ENCODE data around the gene GPD1L. TPM values are rescaled to one million over a fixed set of nuclear protein-coding genes. Genes with fewer than 3 reads are reported as not detected.

The GPD1L gene
- total and polyA plus RNA-seq, 2 donors from 2014 or later = 31.1 to 35.5 TPM

- Histone ChIP-seq H3K9me3 (ENCODE audit: control insufficient read depth in 2 of 3, insufficient read depth in 1 of 3, low read length in 3 of 3) (no peaks in the 10 kb centered on the region), H3K27me3 (ENCODE audit: control insufficient read depth, insufficient read depth, low read length) (no peaks in the 10 kb centered on the region), H3K4me1 (ENCODE audit: control insufficient read depth in 2 of 3, insufficient read depth in 2 of 3, low read depth in 1 of 3, low read length in 3 of 3) (peaks cover 0 to 3% (median 0%) of the 10 kb centered on the region in 3 donors), H3K4me3 (ENCODE audit: low read length in 3 of 3) (no peak overlapping the region), H3K9ac (ENCODE audit: low read length in 3 of 3) (no peak overlapping the region), H3K27ac (ENCODE audit: low read depth in 2 of 2, low read length in 2 of 2) (no peak overlapping the region), H3K36me3 (ENCODE audit: control insufficient read depth in 2 of 3, insufficient read depth in 3 of 3, low read length in 3 of 3) (no peaks in the 10 kb centered on the region)
- DNase-seq (no peak), FAIRE-seq (no peak)
- intact Hi-C loops (cut with DNase I) = no loop called here
- TF ChIP-seq CTCF (IDR thresholded peaks at IDR 0.05; ENCODE audit: borderline replicate concordance, extremely low read depth, insufficient read depth) = no peak
Observed at GRCh38 chr3:32195995-32196540, 89.6 kb downstream of the GPD1L start.

GRCh38 chr3:32197991-32198390 lies 91.6 kb downstream of the GPD1L start:
- H3K9ac ChIP-seq (ENCODE audit: low read length in 3 of 3) = no peak overlapping the region
- FAIRE-seq (no peak), DNase-seq (peak in 3 of 5 donors; percentile 43 to 74 (median 52))
- intact Hi-C loops (cut with DNase I) = no loop called here
- H3K27me3 ChIP-seq (ENCODE audit: control insufficient read depth, insufficient read depth, low read length) = no peaks in the 10 kb centered on the region
- no peak overlapping the region for H3K27ac ChIP-seq (ENCODE audit: low read depth in 2 of 2, low read length in 2 of 2)
- no peak for TF ChIP-seq CTCF (IDR thresholded peaks at IDR 0.05; ENCODE audit: borderline replicate concordance, extremely low read depth, insufficient read depth)
- no peaks in the 10 kb centered on the region for H3K9me3 ChIP-seq (ENCODE audit: control insufficient read depth in 2 of 3, insufficient read depth in 1 of 3, low read length in 3 of 3)
- H3K4me3 ChIP-seq (ENCODE audit: low read length in 3 of 3) = no peak overlapping the region
- H3K36me3 ChIP-seq (ENCODE audit: control insufficient read depth in 2 of 3, insufficient read depth in 3 of 3, low read length in 3 of 3) = no peaks in the 10 kb centered on the region
- H3K4me1 ChIP-seq (ENCODE audit: control insufficient read depth in 2 of 3, insufficient read depth in 2 of 3, low read depth in 1 of 3, low read length in 3 of 3) = peaks cover 0 to 6% (median 0%) of the 10 kb centered on the region in 3 donors

- Histone ChIP-seq H3K9ac (ENCODE audit: low read length in 3 of 3) (no peak overlapping the region), H3K27ac (ENCODE audit: low read depth in 2 of 2, low read length in 2 of 2) (no peak overlapping the region), H3K27me3 (ENCODE audit: control insufficient read depth, insufficient read depth, low read length) (no peaks in the 10 kb centered on the region), H3K4me1 (ENCODE audit: control insufficient read depth in 2 of 3, insufficient read depth in 2 of 3, low read depth in 1 of 3, low read length in 3 of 3) (peaks cover 0 to 6% (median 0%) of the 10 kb centered on the region in 3 donors), H3K9me3 (ENCODE audit: control insufficient read depth in 2 of 3, insufficient read depth in 1 of 3, low read length in 3 of 3) (no peaks in the 10 kb centered on the region), H3K36me3 (ENCODE audit: control insufficient read depth in 2 of 3, insufficient read depth in 3 of 3, low read length in 3 of 3) (no peaks in the 10 kb centered on the region), H3K4me3 (ENCODE audit: low read length in 3 of 3) (no peak overlapping the region)
- intact Hi-C loops (cut with DNase I) = no loop called here
- TF ChIP-seq CTCF (IDR thresholded peaks at IDR 0.05; ENCODE audit: borderline replicate concordance, extremely low read depth, insufficient read depth) = no peak
- DNase-seq (no peak), FAIRE-seq (no peak)
Observed at GRCh38 chr3:32198714-32199113, 92.3 kb downstream of the GPD1L start.

- peak overlapping the region; percentile 20 to 71 for H3K27ac ChIP-seq (ENCODE audit: low read depth in 2 of 2, low read length in 2 of 2)
- peak in 2 of 5 donors; percentile 58 to 82 for DNase-seq
- intact Hi-C loops (cut with DNase I) = no loop called here
Observed at GRCh38 chr3:32200490-32200889, 94.1 kb downstream of the GPD1L start.

More at GRCh38 chr3:32200490-32200889, 94.1 kb downstream of the GPD1L start:
- H3K4me3 ChIP-seq (ENCODE audit: low read length in 3 of 3) = no peak overlapping the region
- H3K9me3 ChIP-seq (ENCODE audit: control insufficient read depth in 2 of 3, insufficient read depth in 1 of 3, low read length in 3 of 3) = no peaks in the 10 kb centered on the region
- H3K9ac ChIP-seq (ENCODE audit: low read length in 3 of 3) = no peak overlapping the region
- H3K4me1 ChIP-seq (ENCODE audit: control insufficient read depth in 2 of 3, insufficient read depth in 2 of 3, low read depth in 1 of 3, low read length in 3 of 3) = peaks cover 0 to 6% (median 0%) of the 10 kb centered on the region in 3 donors
- TF ChIP-seq CTCF (IDR thresholded peaks at IDR 0.05; ENCODE audit: borderline replicate concordance, extremely low read depth, insufficient read depth) = no peak
- no peaks in the 10 kb centered on the region for H3K27me3 ChIP-seq (ENCODE audit: control insufficient read depth, insufficient read depth, low read length)
- H3K36me3 ChIP-seq (ENCODE audit: control insufficient read depth in 2 of 3, insufficient read depth in 3 of 3, low read length in 3 of 3) = no peaks in the 10 kb centered on the region
- FAIRE-seq = no peak

Measured in kidney (tissue), 14 donors.